Nephron (organoid): Measurements from ENCODE around the gene DDX20.
A peak's percentile ranks its signal among the peaks of the same experiment; 100 is the strongest.

Source experiments
- H3K27ac Mint-ChIP-seq, 3 experiments: 2 replicates each; pipeline ENCODE4 v1.8.0; 2020; ENCODE audit warnings: mixed read lengths in 3 of 3, mild to moderate bottlenecking in 2 of 3, moderate library complexity in 1 of 3
- H3K27me3 Mint-ChIP-seq: 2 replicates; pipeline ENCODE4 v1.8.0; 2021; ENCODE audit warnings: low read depth, mild to moderate bottlenecking, moderate library complexity, mixed read lengths
- H3K36me3 Mint-ChIP-seq: 2 replicates; pipeline ENCODE4 v1.8.0; 2020; ENCODE audit warnings: low read depth, mixed read lengths
- H3K4me1 Mint-ChIP-seq: 2 replicates; pipeline ENCODE4 v1.8.0; 2020; ENCODE audit warnings: mixed read lengths
- H3K4me3 Mint-ChIP-seq, 3 experiments: 2 replicates each; pipeline ENCODE4 v1.8.0; 2020; ENCODE audit warnings: mild to moderate bottlenecking in 3 of 3, mixed read lengths in 3 of 3, moderate library complexity in 2 of 3
- H3K9me3 Mint-ChIP-seq: 2 replicates; pipeline ENCODE4 v1.8.0; 2020; ENCODE audit warnings: mixed read lengths
- TF ChIP-seq, protein P1 (sequence below), 3 experiments: fragments of 200-600 bp; sonication (generic); IDR thresholded peaks; one replicate each; pipeline ENCODE4 v1.5.0; 2021; ENCODE audit warnings: antibody characterized with exemption in 3 of 3; ENCODE audit not compliant: unreplicated experiment in 3 of 3

The DDX20 gene, protein sequence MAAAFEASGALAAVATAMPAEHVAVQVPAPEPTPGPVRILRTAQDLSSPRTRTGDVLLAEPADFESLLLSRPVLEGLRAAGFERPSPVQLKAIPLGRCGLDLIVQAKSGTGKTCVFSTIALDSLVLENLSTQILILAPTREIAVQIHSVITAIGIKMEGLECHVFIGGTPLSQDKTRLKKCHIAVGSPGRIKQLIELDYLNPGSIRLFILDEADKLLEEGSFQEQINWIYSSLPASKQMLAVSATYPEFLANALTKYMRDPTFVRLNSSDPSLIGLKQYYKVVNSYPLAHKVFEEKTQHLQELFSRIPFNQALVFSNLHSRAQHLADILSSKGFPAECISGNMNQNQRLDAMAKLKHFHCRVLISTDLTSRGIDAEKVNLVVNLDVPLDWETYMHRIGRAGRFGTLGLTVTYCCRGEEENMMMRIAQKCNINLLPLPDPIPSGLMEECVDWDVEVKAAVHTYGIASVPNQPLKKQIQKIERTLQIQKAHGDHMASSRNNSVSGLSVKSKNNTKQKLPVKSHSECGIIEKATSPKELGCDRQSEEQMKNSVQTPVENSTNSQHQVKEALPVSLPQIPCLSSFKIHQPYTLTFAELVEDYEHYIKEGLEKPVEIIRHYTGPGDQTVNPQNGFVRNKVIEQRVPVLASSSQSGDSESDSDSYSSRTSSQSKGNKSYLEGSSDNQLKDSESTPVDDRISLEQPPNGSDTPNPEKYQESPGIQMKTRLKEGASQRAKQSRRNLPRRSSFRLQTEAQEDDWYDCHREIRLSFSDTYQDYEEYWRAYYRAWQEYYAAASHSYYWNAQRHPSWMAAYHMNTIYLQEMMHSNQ

DNA sequence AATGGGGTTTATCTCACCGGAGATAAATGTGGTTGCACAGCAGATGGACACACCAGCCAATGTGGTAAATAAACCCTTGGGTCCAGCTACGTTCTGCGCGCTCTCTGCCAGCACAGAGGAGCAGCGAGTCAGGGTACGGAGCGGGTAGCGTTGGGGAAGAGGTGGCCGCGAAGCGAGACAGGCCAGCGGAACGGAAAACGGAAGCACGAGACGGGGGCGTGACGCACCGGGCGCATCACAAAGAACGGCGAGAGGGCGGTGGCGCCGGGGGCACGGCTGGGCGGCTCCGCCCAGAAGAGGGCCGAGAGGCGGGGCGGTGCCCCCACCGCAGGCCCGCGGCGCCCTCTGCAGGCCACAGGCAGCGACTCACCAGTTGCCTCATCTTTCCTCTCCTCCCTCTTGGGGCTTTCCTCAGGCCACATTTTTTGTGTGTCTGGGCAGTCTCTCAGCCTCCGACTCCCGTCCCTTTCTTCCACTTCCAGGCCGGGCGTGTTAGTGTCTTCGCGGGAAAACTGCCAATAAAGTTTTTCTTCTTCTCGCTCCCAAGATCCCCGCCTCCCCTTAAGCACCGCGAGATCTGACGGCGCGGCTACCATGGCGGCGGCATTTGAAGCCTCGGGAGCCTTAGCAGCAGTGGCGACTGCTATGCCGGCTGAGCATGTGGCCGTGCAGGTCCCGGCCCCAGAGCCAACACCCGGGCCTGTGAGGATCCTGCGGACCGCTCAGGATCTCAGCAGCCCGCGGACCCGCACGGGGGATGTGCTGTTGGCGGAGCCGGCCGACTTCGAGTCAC lies at the start of gene DDX20:
Gene DDX20, plus strand, starts transcription at position 571 of the 793 bp plus-strand sequence. Its CDS starts 24 bp downstream, at position 595.
- Mint-ChIP-seq H3K4me3 (peak within 1 kb of the TSS; percentile 96 to 97 (median 97)), H3K27me3 (peaks cover 7% of the 10 kb centered on the region), H3K36me3 (peaks cover 20% of the 10 kb centered on the region), H3K4me1 (peaks cover 21% of the 10 kb centered on the region), H3K9me3 (no peaks in the 10 kb centered on the region), H3K27ac (peak within 1 kb of the TSS; percentile 93 to 98 (median 98))
- TF ChIP-seq, protein P1, sequence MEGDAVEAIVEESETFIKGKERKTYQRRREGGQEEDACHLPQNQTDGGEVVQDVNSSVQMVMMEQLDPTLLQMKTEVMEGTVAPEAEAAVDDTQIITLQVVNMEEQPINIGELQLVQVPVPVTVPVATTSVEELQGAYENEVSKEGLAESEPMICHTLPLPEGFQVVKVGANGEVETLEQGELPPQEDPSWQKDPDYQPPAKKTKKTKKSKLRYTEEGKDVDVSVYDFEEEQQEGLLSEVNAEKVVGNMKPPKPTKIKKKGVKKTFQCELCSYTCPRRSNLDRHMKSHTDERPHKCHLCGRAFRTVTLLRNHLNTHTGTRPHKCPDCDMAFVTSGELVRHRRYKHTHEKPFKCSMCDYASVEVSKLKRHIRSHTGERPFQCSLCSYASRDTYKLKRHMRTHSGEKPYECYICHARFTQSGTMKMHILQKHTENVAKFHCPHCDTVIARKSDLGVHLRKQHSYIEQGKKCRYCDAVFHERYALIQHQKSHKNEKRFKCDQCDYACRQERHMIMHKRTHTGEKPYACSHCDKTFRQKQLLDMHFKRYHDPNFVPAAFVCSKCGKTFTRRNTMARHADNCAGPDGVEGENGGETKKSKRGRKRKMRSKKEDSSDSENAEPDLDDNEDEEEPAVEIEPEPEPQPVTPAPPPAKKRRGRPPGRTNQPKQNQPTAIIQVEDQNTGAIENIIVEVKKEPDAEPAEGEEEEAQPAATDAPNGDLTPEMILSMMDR (IDR thresholded peaks at IDR 0.05; ENCODE audit: unreplicated experiment in 3 of 3): peak; percentile 91 to 96 (median 95)

DNA sequence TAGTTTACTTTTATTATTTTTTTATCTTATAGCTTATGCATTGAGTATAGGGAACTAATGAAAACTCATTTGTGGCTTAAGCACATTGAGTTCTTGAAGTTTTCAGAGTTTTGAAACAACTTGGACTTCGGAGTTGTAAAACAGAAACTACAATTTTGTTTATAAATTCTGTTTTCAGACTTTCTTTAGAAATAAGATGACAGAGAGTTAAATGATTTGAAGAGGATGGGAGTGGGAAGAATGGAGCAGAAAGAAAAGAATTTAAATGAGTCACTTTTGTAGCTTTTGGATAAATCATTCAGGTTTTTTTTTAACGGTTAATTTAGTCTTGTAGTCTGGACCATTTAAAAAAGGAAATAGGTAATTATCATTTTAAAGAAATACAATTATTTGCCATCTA lies 48.8 kb upstream of the DDX20 start:
- Mint-ChIP-seq H3K27ac (no peak overlapping the region), H3K27me3 (no peaks in the 10 kb centered on the region), H3K36me3 (peaks cover 33% of the 10 kb centered on the region), H3K4me3 (no peak overlapping the region), H3K9me3 (no peaks in the 10 kb centered on the region), H3K4me1 (no peaks in the 10 kb centered on the region)
- TF ChIP-seq, protein P1 (IDR thresholded peaks at IDR 0.05; ENCODE audit: unreplicated experiment in 3 of 3): no peak

DNA sequence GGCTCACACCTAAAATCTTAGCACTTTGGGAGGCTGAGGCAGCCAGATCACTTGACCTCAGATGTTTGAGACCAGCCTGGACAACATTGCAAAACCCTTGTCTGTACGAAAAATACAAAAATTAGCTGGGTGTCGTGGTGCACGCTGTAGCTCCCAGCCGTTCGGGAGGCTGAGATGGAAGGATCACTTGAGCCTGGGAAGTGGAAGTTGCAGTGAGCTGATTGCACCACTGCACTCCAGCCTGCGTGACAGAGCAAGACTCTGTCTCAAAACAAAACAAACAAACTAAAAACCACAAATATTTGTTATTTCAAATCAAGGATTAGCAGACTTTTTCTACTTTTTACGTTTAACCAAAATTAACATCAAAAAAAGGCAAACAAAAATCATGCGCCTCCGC lies 47.8 kb upstream of the DDX20 start:
- H3K9me3 Mint-ChIP-seq: no peaks in the 10 kb centered on the region
- no peaks in the 10 kb centered on the region for H3K27me3 Mint-ChIP-seq
- no peak overlapping the region for H3K27ac Mint-ChIP-seq
- peaks cover 30% of the 10 kb centered on the region for H3K36me3 Mint-ChIP-seq
- TF ChIP-seq, protein P1 (IDR thresholded peaks at IDR 0.05; ENCODE audit: unreplicated experiment in 3 of 3): no peak
- no peaks in the 10 kb centered on the region for H3K4me1 Mint-ChIP-seq
- H3K4me3 Mint-ChIP-seq: no peak overlapping the region

DNA sequence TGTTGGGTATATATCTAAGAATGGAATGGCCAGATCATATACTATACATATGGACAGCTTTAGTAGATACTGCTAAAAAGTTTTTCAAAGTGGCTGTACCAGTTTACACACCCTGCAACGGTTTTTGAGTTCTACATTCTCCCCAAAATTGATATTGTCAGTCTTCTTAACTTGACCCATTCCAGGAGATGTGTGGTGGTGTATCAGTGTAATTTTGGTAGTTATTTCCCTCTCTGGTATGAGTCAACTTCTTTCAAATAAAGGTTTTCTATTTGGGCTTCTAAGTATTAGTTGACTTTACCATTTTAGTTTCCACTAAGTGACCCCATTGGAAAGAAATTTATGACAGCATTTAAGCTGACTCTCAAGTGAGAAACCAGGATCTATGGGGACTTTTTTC lies 45.7 kb upstream of the DDX20 start:
- Mint-ChIP-seq H3K4me3 (no peak overlapping the region), H3K9me3 (no peaks in the 10 kb centered on the region), H3K36me3 (peaks cover 21% of the 10 kb centered on the region), H3K27ac (no peak overlapping the region), H3K27me3 (no peaks in the 10 kb centered on the region), H3K4me1 (no peaks in the 10 kb centered on the region)
- TF ChIP-seq, protein P1 (IDR thresholded peaks at IDR 0.05; ENCODE audit: unreplicated experiment in 3 of 3): no peak

DNA sequence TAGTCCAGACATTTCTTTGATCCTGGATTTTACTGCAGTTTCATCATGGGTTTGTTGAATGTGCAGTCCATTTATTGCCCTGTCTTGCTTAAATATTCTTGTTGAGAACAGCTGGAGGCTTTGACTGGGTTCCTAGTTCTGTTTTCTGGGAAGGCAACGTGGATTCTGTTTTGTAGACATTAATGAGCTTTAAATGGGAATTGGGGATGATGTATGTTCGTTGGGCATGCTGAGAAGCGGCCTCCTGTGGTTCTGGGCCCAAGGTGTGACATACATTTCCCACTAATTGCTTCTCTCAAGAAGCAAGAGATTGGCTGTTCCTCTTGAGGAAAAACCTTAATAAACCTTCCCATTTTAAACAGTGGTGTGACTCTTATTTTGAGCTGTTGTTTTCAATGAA lies 39.4 kb upstream of the DDX20 start:
- Mint-ChIP-seq H3K36me3 (peaks cover 4% of the 10 kb centered on the region), H3K27me3 (no peaks in the 10 kb centered on the region), H3K4me1 (peaks cover 41% of the 10 kb centered on the region), H3K4me3 (no peak overlapping the region), H3K9me3 (no peaks in the 10 kb centered on the region), H3K27ac (no peak overlapping the region)
- TF ChIP-seq, protein P1 (IDR thresholded peaks at IDR 0.05; ENCODE audit: unreplicated experiment in 3 of 3): no peak
